Measurements from ENCODE around the gene FCMR. TPM values are rescaled to one million over a fixed set of nuclear protein-coding genes. Genes with fewer than 3 reads are reported as not detected.

Gene FCMR
- polyA plus RNA-seq, 2 donors, result 0.90 to 2.5 TPM

GRCh38 chr1:206897175-206897574, 24.6 kb downstream of the FCMR start, which contains the start of gene IL24:
Gene IL24 (plus strand): TSS chr1:206897443. CDS start chr1:206897833, 390 bp downstream.
- Histone ChIP-seq H3K4me1 (ENCODE audit: control insufficient read depth in 2 of 2, insufficient read depth in 2 of 2, low read length in 1 of 2) (peaks cover 2 to 3% of the 10 kb centered on the region in 2 donors), H3K4me3 (ENCODE audit: low read depth in 1 of 2, low read length in 2 of 2) (no peak within 1 kb of the TSS), H3K27ac (ENCODE audit: low read depth in 2 of 2, low read length in 1 of 2) (peak within 1 kb of the TSS in 1 of 2 donors; percentile 25), H3K36me3 (ENCODE audit: control insufficient read depth in 2 of 2, insufficient read depth in 2 of 2, low read length in 1 of 2) (no peaks in the 10 kb centered on the region), H3K9me3 (ENCODE audit: control insufficient read depth in 2 of 2, insufficient read depth in 1 of 2, low read depth in 1 of 2, low read length in 1 of 2) (no peaks in the 10 kb centered on the region), H3K27me3 (ENCODE audit: control insufficient read depth in 1 of 2, insufficient read depth in 2 of 2, low read length in 2 of 2) (no peaks in the 10 kb centered on the region)
- 76 to 85% methylated on average over 4 of the region's 4 CpGs for whole genome bisulfite sequencing, 2 donors

GRCh38 chr1:206896261-206896660, 25.5 kb downstream of the FCMR start:
- H3K9me3 ChIP-seq (ENCODE audit: control insufficient read depth in 2 of 2, insufficient read depth in 1 of 2, low read depth in 1 of 2, low read length in 1 of 2), result no peaks in the 10 kb centered on the region
- H3K4me3 ChIP-seq (ENCODE audit: low read depth in 1 of 2, low read length in 2 of 2), result no peak overlapping the region
- H3K36me3 ChIP-seq (ENCODE audit: control insufficient read depth in 2 of 2, insufficient read depth in 2 of 2, low read length in 1 of 2), result no peaks in the 10 kb centered on the region
- H3K27ac ChIP-seq (ENCODE audit: low read depth in 2 of 2, low read length in 1 of 2), result peak overlapping the region in 1 of 2 donors; percentile 25
- H3K4me1 ChIP-seq (ENCODE audit: control insufficient read depth in 2 of 2, insufficient read depth in 2 of 2, low read length in 1 of 2), result peaks cover 2 to 3% of the 10 kb centered on the region in 2 donors
- H3K27me3 ChIP-seq (ENCODE audit: control insufficient read depth in 1 of 2, insufficient read depth in 2 of 2, low read length in 2 of 2), result no peaks in the 10 kb centered on the region
- WGBS, 2 donors, result 44 to 63% methylated on average over 3 of the region's 3 CpGs

GRCh38 chr1:206895837-206896242, 25.9 kb downstream of the FCMR start:
- 25 to 36% methylated on average over 3 of the region's 3 CpGs for WGBS, 2 donors
- H3K9me3 ChIP-seq (ENCODE audit: control insufficient read depth in 2 of 2, insufficient read depth in 1 of 2, low read depth in 1 of 2, low read length in 1 of 2), result no peaks in the 10 kb centered on the region
- peaks cover 2 to 3% of the 10 kb centered on the region in 2 donors for H3K4me1 ChIP-seq (ENCODE audit: control insufficient read depth in 2 of 2, insufficient read depth in 2 of 2, low read length in 1 of 2)
- H3K27ac ChIP-seq (ENCODE audit: low read depth in 2 of 2, low read length in 1 of 2), result peak overlapping the region in 1 of 2 donors; percentile 33
- no peaks in the 10 kb centered on the region for H3K36me3 ChIP-seq (ENCODE audit: control insufficient read depth in 2 of 2, insufficient read depth in 2 of 2, low read length in 1 of 2)
- no peaks in the 10 kb centered on the region for H3K27me3 ChIP-seq (ENCODE audit: control insufficient read depth in 1 of 2, insufficient read depth in 2 of 2, low read length in 2 of 2)
- no peak overlapping the region for H3K4me3 ChIP-seq (ENCODE audit: low read depth in 1 of 2, low read length in 2 of 2)

- Histone ChIP-seq H3K27me3 (ENCODE audit: control insufficient read depth in 1 of 2, insufficient read depth in 2 of 2, low read length in 2 of 2) (no peaks in the 10 kb centered on the region), H3K9me3 (ENCODE audit: control insufficient read depth in 2 of 2, insufficient read depth in 1 of 2, low read depth in 1 of 2, low read length in 1 of 2) (no peaks in the 10 kb centered on the region), H3K4me1 (ENCODE audit: control insufficient read depth in 2 of 2, insufficient read depth in 2 of 2, low read length in 1 of 2) (peaks cover 2 to 3% of the 10 kb centered on the region in 2 donors), H3K4me3 (ENCODE audit: low read depth in 1 of 2, low read length in 2 of 2) (no peak overlapping the region), H3K36me3 (ENCODE audit: control insufficient read depth in 2 of 2, insufficient read depth in 2 of 2, low read length in 1 of 2) (no peaks in the 10 kb centered on the region), H3K27ac (ENCODE audit: low read depth in 2 of 2, low read length in 1 of 2) (peak overlapping the region in 1 of 2 donors; percentile 33)
- 44 to 51% methylated on average over 3 of the region's 3 CpGs for WGBS, 2 donors
These were observed 26.4 kb downstream of the FCMR start for GRCh38 chr1:206895325-206895724.

GRCh38 chr1:206893380-206893779, 28.4 kb downstream of the FCMR start:
- no peaks in the 10 kb centered on the region for H3K27me3 ChIP-seq (ENCODE audit: control insufficient read depth in 1 of 2, insufficient read depth in 2 of 2, low read length in 2 of 2)
- no peak overlapping the region for H3K27ac ChIP-seq (ENCODE audit: low read depth in 2 of 2, low read length in 1 of 2)
- 71 to 77% methylated on average over 2 of the region's 2 CpGs for WGBS, 2 donors
- no peaks in the 10 kb centered on the region for H3K36me3 ChIP-seq (ENCODE audit: control insufficient read depth in 2 of 2, insufficient read depth in 2 of 2, low read length in 1 of 2)
- H3K9me3 ChIP-seq (ENCODE audit: control insufficient read depth in 2 of 2, insufficient read depth in 1 of 2, low read depth in 1 of 2, low read length in 1 of 2), result no peaks in the 10 kb centered on the region
- no peak overlapping the region for H3K4me3 ChIP-seq (ENCODE audit: low read depth in 1 of 2, low read length in 2 of 2)
- peaks cover 0 to 3% of the 10 kb centered on the region in 2 donors for H3K4me1 ChIP-seq (ENCODE audit: control insufficient read depth in 2 of 2, insufficient read depth in 2 of 2, low read length in 1 of 2)

- H3K27ac ChIP-seq (ENCODE audit: low read depth in 2 of 2, low read length in 1 of 2), result no peak overlapping the region
- H3K9me3 ChIP-seq (ENCODE audit: control insufficient read depth in 2 of 2, insufficient read depth in 1 of 2, low read depth in 1 of 2, low read length in 1 of 2), result no peaks in the 10 kb centered on the region
- H3K36me3 ChIP-seq (ENCODE audit: control insufficient read depth in 2 of 2, insufficient read depth in 2 of 2, low read length in 1 of 2), result no peaks in the 10 kb centered on the region
- no peaks in the 10 kb centered on the region for H3K27me3 ChIP-seq (ENCODE audit: control insufficient read depth in 1 of 2, insufficient read depth in 2 of 2, low read length in 2 of 2)
- no peak overlapping the region for H3K4me3 ChIP-seq (ENCODE audit: low read depth in 1 of 2, low read length in 2 of 2)
- WGBS, 2 donors, result 76 to 89% methylated on average over 3 of the region's 3 CpGs
- peaks cover 0 to 3% of the 10 kb centered on the region in 2 donors for H3K4me1 ChIP-seq (ENCODE audit: control insufficient read depth in 2 of 2, insufficient read depth in 2 of 2, low read length in 1 of 2)
These were observed 29.3 kb downstream of the FCMR start for GRCh38 chr1:206892351-206892984.

GRCh38 chr1:206891412-206891811, 30.3 kb downstream of the FCMR start:
- H3K4me1 ChIP-seq (ENCODE audit: control insufficient read depth in 2 of 2, insufficient read depth in 2 of 2, low read length in 1 of 2), result peaks cover 0 to under 1% of the 10 kb centered on the region in 2 donors
- H3K9me3 ChIP-seq (ENCODE audit: control insufficient read depth in 2 of 2, insufficient read depth in 1 of 2, low read depth in 1 of 2, low read length in 1 of 2), result no peaks in the 10 kb centered on the region
- 69 to 73% methylated on average over 1 of the region's 1 CpG for WGBS, 2 donors
- no peaks in the 10 kb centered on the region for H3K36me3 ChIP-seq (ENCODE audit: control insufficient read depth in 2 of 2, insufficient read depth in 2 of 2, low read length in 1 of 2)
- no peak overlapping the region for H3K27ac ChIP-seq (ENCODE audit: low read depth in 2 of 2, low read length in 1 of 2)
- no peak overlapping the region for H3K4me3 ChIP-seq (ENCODE audit: low read depth in 1 of 2, low read length in 2 of 2)
- no peaks in the 10 kb centered on the region for H3K27me3 ChIP-seq (ENCODE audit: control insufficient read depth in 1 of 2, insufficient read depth in 2 of 2, low read length in 2 of 2)

- H3K36me3 ChIP-seq (ENCODE audit: control insufficient read depth in 2 of 2, insufficient read depth in 2 of 2, low read length in 1 of 2), result no peaks in the 10 kb centered on the region
- WGBS, 2 donors, result 50 to 60% methylated on average over 15 of the region's 15 CpGs
- H3K27ac ChIP-seq (ENCODE audit: low read depth in 2 of 2, low read length in 1 of 2), result no peak overlapping the region
- no peak overlapping the region for H3K4me3 ChIP-seq (ENCODE audit: low read depth in 1 of 2, low read length in 2 of 2)
- H3K4me1 ChIP-seq (ENCODE audit: control insufficient read depth in 2 of 2, insufficient read depth in 2 of 2, low read length in 1 of 2), result no peaks in the 10 kb centered on the region
- no peaks in the 10 kb centered on the region for H3K9me3 ChIP-seq (ENCODE audit: control insufficient read depth in 2 of 2, insufficient read depth in 1 of 2, low read depth in 1 of 2, low read length in 1 of 2)
- H3K27me3 ChIP-seq (ENCODE audit: control insufficient read depth in 1 of 2, insufficient read depth in 2 of 2, low read length in 2 of 2), result no peaks in the 10 kb centered on the region
These were observed 31.3 kb downstream of the FCMR start for GRCh38 chr1:206890125-206891060.

- 52 to 59% methylated on average over 4 of the region's 4 CpGs for WGBS, 2 donors
- Histone ChIP-seq H3K4me1 (ENCODE audit: control insufficient read depth in 2 of 2, insufficient read depth in 2 of 2, low read length in 1 of 2) (no peaks in the 10 kb centered on the region), H3K9me3 (ENCODE audit: control insufficient read depth in 2 of 2, insufficient read depth in 1 of 2, low read depth in 1 of 2, low read length in 1 of 2) (no peaks in the 10 kb centered on the region), H3K27ac (ENCODE audit: low read depth in 2 of 2, low read length in 1 of 2) (no peak overlapping the region), H3K27me3 (ENCODE audit: control insufficient read depth in 1 of 2, insufficient read depth in 2 of 2, low read length in 2 of 2) (no peaks in the 10 kb centered on the region), H3K4me3 (ENCODE audit: low read depth in 1 of 2, low read length in 2 of 2) (no peak overlapping the region), H3K36me3 (ENCODE audit: control insufficient read depth in 2 of 2, insufficient read depth in 2 of 2, low read length in 1 of 2) (no peaks in the 10 kb centered on the region)
These were observed 34.0 kb downstream of the FCMR start for GRCh38 chr1:206887701-206888100.

All from esophagus (tissue), 2 donors.